Stomach (tissue), 9 donors: Measurements from ENCODE around the gene SLC35F3. TPM values are rescaled to one million over a fixed set of nuclear protein-coding genes. Genes with fewer than 3 reads are reported as not detected.

Experiments
- DNase-seq, 2 donors: peaks; one replicate each; pipeline versions ENCODE4 v3.0.0 to v3.0.0-alpha.2; 2013 to 2019
- H3K27ac ChIP-seq, 5 donors: fragments of 200-600 bp in 4 of 5; sonication (generic) in 4 of 5; one replicate each; pipeline ENCODE4 v1.5.1; 2013 to 2019; ENCODE audit warnings: mild to moderate bottlenecking in 1 of 5, moderate library complexity in 1 of 5
- H3K27me3 ChIP-seq, 3 donors: fragments of 200-600 bp; sonication (generic); one replicate each; pipeline ENCODE4 v1.5.1; 2017 to 2019; ENCODE audit warnings: mixed run types in 1 of 3
- H3K36me3 ChIP-seq, 4 donors: fragments of 200-600 bp; sonication (generic); 1 replicate in 3 of 4; 2 replicates in 1 of 4; pipeline ENCODE4 v1.5.1; 2016 to 2019
- H3K4me1 ChIP-seq, 4 donors: fragments of 200-600 bp; sonication (generic); one replicate each; pipeline ENCODE4 v1.5.1; 2016 to 2019
- H3K4me3 ChIP-seq, 4 donors: fragments of 200-600 bp; sonication (generic) in 3 of 4; one replicate each; pipeline ENCODE4 v1.5.1; 2016 to 2019; ENCODE audit warnings: mild to moderate bottlenecking in 1 of 4
- H3K9me3 ChIP-seq, 4 donors: fragments of 200-600 bp; sonication (generic); one replicate each; pipeline ENCODE4 v1.5.1; 2016 to 2019
- EP300 ChIP-seq: sonication (generic); formaldehyde crosslinking; IDR thresholded peaks from one replicate; pipeline ENCODE4 v1.6.1; 2017; ENCODE audit warnings: antibody characterized with exemption
- POLR2A ChIP-seq, 4 donors: fragments of 450-650 bp; IDR thresholded peaks; one replicate each; pipeline ENCODE4 v1.6.1; 2016; ENCODE audit warnings: antibody characterized with exemption in 4 of 4, control low read depth in 2 of 4, mild to moderate bottlenecking in 1 of 4, moderate library complexity in 1 of 4
- POLR2AphosphoS5 ChIP-seq, 3 donors: sonication (generic); formaldehyde crosslinking; IDR thresholded peaks; one replicate each; pipeline ENCODE4 v1.6.1; 2016; ENCODE audit warnings: antibody characterized with exemption in 3 of 3
- WGBS, 5 donors: extraction: QIAGEN DNeasy Blood & Tissue Kit in 3 of 5; methylation state at CpG; one replicate each; pipeline versions ENCODE4 v1.1.5 to v1.1.7; 2013 to 2018; 5-methylcytosine and 5-hydroxymethylcytosine counted together
- intact Hi-C: fragments of 100-400 bp; cut with DNase I; formaldehyde crosslinking; loops from one replicate; pipeline ENCODE4 v1.15.1; 2023; ENCODE audit warnings: low total_unique reads
- polyA plus RNA-seq, 3 donors: library from polyadenylated mRNA; stranded (reverse); fragments of 200-250 nt; gene quantifications; one replicate each; pipeline ENCODE4 v1.2.3, GENCODE V29; 2013
- total RNA-seq, 5 donors: library from RNA; depleted of rRNA; stranded (reverse); fragments of >200 nt; gene quantifications; one replicate each; pipeline versions ENCODE4 v1.1.0 to v1.2.3, GENCODE V29; 2014 to 2016
- TF ChIP-seq, protein P1 (sequence below), 7 experiments: fragments of 450-650 bp in 4 of 7; fragments of 200-600 bp in 3 of 7; sonication (generic) in 3 of 7; IDR thresholded peaks; one replicate each; pipeline ENCODE4 v1.5.1; 2016 to 2019; ENCODE audit warnings: antibody characterized with exemption in 7 of 7, control low read depth in 2 of 7, mild to moderate bottlenecking in 1 of 7
- donor health status: healthy with polysubstance abuse.
- donor health status: Bipolar disorder and iron deficiency.
- donor health status: healthy.

Gene SLC35F3
- total and polyA plus RNA-seq, 8 donors, result under 0.01 to 1.5 (median 0.59) TPM; not detected in 2

DNA sequence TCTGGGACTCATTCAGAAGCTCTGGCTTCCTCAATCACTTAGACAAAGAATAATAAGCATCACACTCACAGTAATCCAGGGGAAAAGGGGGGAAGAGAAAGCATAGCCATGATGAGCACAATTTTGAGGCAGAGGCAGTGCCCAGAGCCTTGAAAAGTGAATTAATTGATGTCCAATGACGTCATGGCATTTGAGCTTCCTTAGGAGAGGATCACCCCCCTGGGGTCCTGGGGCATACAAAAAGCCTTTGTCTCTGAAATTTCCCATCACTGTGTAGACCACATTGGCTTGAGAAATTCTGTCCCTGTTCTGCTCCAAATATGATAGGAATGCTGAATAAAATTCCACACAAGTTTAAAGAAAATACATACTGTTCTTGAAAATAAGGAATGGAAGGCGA lies 384.5 kb downstream of the SLC35F3 start:
- H3K4me3 ChIP-seq, result no peak overlapping the region
- intact Hi-C loops, result no loop called here
- WGBS, 5 donors, result 72 to 95% (median 85%) methylated on average over 2 of the region's 2 CpGs
- no peaks in the 10 kb centered on the region for H3K4me1 ChIP-seq
- H3K27me3 ChIP-seq, result no peaks in the 10 kb centered on the region
- no peak for DNase-seq
- H3K27ac ChIP-seq, result no peak overlapping the region
- TF ChIP-seq EP300 (no peak), POLR2A (IDR thresholded peaks at IDR 0.05) (no peak), POLR2AphosphoS5 (IDR thresholded peaks at IDR 0.05) (no peak)
- TF ChIP-seq, protein P1, sequence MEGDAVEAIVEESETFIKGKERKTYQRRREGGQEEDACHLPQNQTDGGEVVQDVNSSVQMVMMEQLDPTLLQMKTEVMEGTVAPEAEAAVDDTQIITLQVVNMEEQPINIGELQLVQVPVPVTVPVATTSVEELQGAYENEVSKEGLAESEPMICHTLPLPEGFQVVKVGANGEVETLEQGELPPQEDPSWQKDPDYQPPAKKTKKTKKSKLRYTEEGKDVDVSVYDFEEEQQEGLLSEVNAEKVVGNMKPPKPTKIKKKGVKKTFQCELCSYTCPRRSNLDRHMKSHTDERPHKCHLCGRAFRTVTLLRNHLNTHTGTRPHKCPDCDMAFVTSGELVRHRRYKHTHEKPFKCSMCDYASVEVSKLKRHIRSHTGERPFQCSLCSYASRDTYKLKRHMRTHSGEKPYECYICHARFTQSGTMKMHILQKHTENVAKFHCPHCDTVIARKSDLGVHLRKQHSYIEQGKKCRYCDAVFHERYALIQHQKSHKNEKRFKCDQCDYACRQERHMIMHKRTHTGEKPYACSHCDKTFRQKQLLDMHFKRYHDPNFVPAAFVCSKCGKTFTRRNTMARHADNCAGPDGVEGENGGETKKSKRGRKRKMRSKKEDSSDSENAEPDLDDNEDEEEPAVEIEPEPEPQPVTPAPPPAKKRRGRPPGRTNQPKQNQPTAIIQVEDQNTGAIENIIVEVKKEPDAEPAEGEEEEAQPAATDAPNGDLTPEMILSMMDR (IDR thresholded peaks at IDR 0.05), result no peak
- peaks cover 0 to 13% (median 9%) of the 10 kb centered on the region in 4 donors for H3K9me3 ChIP-seq
- H3K36me3 ChIP-seq, result no peaks in the 10 kb centered on the region

DNA sequence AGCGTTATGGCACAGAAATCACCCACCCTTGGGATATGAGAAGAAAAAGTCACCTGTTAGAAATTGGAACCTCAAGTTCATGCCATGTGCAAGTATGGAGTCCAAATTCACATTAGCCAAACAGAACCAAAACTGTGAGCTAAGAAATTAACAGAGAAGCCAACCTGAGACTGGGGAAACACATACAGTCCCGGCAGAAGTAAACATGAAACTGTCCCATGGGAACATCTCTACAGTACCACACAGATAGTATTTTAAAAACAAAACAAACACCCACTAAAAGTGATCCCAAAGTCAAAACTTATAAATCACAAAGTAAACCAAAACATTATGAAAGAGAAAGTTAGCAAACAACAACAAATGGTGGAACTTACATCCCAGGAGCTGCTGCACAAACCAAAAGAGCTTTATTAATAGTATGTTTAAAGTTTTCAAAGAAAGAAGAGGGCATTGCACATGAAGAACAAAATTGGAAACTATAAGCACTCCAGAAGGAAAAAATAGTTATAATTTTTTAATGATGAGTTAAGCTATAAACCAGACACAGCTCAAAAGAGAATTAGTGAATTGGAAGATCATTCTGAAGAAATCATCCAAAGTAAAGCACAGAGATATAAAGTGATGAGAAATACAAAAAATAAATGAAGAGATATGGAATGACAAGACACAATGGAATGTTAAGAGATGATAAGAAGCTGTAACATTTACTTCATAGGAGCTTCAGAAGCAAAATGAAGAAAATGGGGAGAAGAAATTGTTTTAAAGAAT lies 385.2 kb downstream of the SLC35F3 start:
- intact Hi-C loops, result no loop called here
- H3K27ac ChIP-seq, result no peak overlapping the region
- H3K27me3 ChIP-seq, result peaks cover 0 to 1% (median 1%) of the 10 kb centered on the region in 3 donors
- WGBS, 5 donors, result 66 to 93% (median 83%) methylated on average over 2 of the region's 2 CpGs
- no peak for TF ChIP-seq EP300
- no peak for TF ChIP-seq POLR2A (IDR thresholded peaks at IDR 0.05)
- TF ChIP-seq, protein P1 (IDR thresholded peaks at IDR 0.05), result no peak
- no peak for TF ChIP-seq POLR2AphosphoS5 (IDR thresholded peaks at IDR 0.05)
- H3K4me3 ChIP-seq, result no peak overlapping the region
- peaks cover 0 to 13% (median 9%) of the 10 kb centered on the region in 4 donors for H3K9me3 ChIP-seq
- DNase-seq, result no peak
- H3K4me1 ChIP-seq, result no peaks in the 10 kb centered on the region
- no peaks in the 10 kb centered on the region for H3K36me3 ChIP-seq

DNA sequence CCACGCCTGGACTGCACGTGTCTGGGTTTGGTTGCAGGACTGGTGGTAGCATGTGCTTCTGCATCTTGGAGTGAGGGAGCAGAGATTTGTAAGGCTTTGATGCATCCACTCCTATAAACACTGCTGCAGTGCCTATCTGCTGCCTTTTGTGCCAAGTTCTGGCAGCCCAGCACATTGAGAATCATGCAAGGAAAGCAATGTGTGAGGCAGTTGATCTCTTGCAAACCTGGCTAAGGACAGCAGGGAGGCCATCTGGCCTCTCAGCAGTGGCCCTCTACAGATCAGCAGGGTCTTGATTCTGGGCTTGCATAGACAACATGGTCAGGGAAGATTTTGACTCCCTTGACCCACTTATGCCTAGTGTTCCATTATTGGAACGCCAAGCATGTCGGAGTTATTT lies 387.5 kb downstream of the SLC35F3 start:
- H3K27me3 ChIP-seq, result peaks cover 0 to 10% (median 5%) of the 10 kb centered on the region in 3 donors
- H3K27ac ChIP-seq, result no peak overlapping the region
- no peak for DNase-seq
- intact Hi-C loops, result no loop called here
- H3K4me1 ChIP-seq, result no peaks in the 10 kb centered on the region
- H3K9me3 ChIP-seq, result peaks cover 0 to 13% (median 9%) of the 10 kb centered on the region in 4 donors
- H3K36me3 ChIP-seq, result no peaks in the 10 kb centered on the region
- H3K4me3 ChIP-seq, result no peak overlapping the region
- TF ChIP-seq, protein P1 (IDR thresholded peaks at IDR 0.05), result no peak
- no peak for TF ChIP-seq POLR2A (IDR thresholded peaks at IDR 0.05)
- TF ChIP-seq POLR2AphosphoS5 (IDR thresholded peaks at IDR 0.05), result no peak
- TF ChIP-seq EP300, result no peak
- WGBS, 5 donors, result 90 to 97% (median 96%) methylated on average over 4 of the region's 4 CpGs

DNA sequence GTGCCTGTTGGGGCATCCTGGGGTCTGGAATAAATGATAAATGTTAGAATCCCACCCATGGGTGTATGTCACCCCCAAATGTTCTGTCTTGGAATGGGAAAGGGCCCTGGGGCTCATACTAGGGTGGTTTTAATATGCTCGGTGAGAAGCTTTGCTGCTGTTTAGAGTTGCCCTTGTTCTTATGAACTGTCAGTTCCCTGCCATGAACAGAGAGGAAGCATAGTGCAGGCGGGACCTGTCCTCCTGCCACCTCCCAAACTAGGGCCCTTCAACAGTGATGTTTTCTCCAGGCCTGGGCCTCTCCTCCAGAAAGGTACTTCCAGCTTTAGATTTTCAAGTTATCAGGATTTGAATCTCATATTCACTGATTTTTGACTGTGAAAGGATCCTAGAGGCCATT lies 388.1 kb downstream of the SLC35F3 start:
- 86 to 94% (median 90%) methylated on average over 2 of the region's 2 CpGs for WGBS, 5 donors
- no peak for DNase-seq
- Histone ChIP-seq H3K27ac (no peak overlapping the region), H3K4me3 (no peak overlapping the region), H3K9me3 (peaks cover 0 to 13% (median 9%) of the 10 kb centered on the region in 4 donors), H3K36me3 (no peaks in the 10 kb centered on the region), H3K27me3 (peaks cover 0 to 10% (median 5%) of the 10 kb centered on the region in 3 donors), H3K4me1 (no peaks in the 10 kb centered on the region)
- no peak for TF ChIP-seq POLR2A (IDR thresholded peaks at IDR 0.05)
- TF ChIP-seq POLR2AphosphoS5 (IDR thresholded peaks at IDR 0.05), result no peak
- no peak for TF ChIP-seq EP300
- TF ChIP-seq, protein P1 (IDR thresholded peaks at IDR 0.05), result no peak
- intact Hi-C loops, result no loop called here
